OCI-M2 (cell line): ENCODE results near the gene AAR2.

Experiments used
- DNase-seq: peaks from one replicate; lab custom pipeline; 2025; ENCODE audit not compliant: unreplicated experiment; lab: John Stamatoyannopoulos, UW

The AAR2 gene

GRCh38 chr20:36259177-36260061 lies 23.1 kb downstream of the AAR2 start:
- no peak for DNase-seq

GRCh38 chr20:36260316-36260715 lies 24.0 kb downstream of the AAR2 start:
- no peak for DNase-seq

GRCh38 chr20:36261389-36262105 lies 25.3 kb downstream of the AAR2 start:
- no peak for DNase-seq

- DNase-seq: no peak
Observed at GRCh38 chr20:36262440-36262839, 26.2 kb downstream of the AAR2 start.

- DNase-seq: no peak
Observed at GRCh38 chr20:36264426-36265246, 28.4 kb downstream of the AAR2 start.

GRCh38 chr20:36266189-36266588 lies 29.9 kb downstream of the AAR2 start:
- no peak for DNase-seq

GRCh38 chr20:36267605-36268381 lies 31.5 kb downstream of the AAR2 start:
- no peak for DNase-seq

- DNase-seq: no peak
Observed at GRCh38 chr20:36268440-36269342, 32.4 kb downstream of the AAR2 start.

- no peak for DNase-seq
Observed at GRCh38 chr20:36269507-36269906, 33.2 kb downstream of the AAR2 start.

- DNase-seq: no peak
Observed at GRCh38 chr20:36270744-36271638, 34.7 kb downstream of the AAR2 start.

GRCh38 chr20:36271639-36272546 lies 35.6 kb downstream of the AAR2 start:
- no peak for DNase-seq

GRCh38 chr20:36272547-36273220 lies 36.4 kb downstream of the AAR2 start:
- DNase-seq: no peak

GRCh38 chr20:36273414-36274180 lies 37.3 kb downstream of the AAR2 start:
- DNase-seq: no peak

GRCh38 chr20:36274181-36274841 lies 38.0 kb downstream of the AAR2 start:
- DNase-seq: no peak

- DNase-seq: no peak
Observed at GRCh38 chr20:36275011-36275410, 38.7 kb downstream of the AAR2 start.
